NCI-H226 (cell line): ENCODE measurements around the gene HOXC9.
A peak's percentile ranks its signal among the peaks of the same experiment; 100 is the strongest.

Source experiments
- DNase-seq: peaks from one replicate; pipeline ENCODE4 v3.0.0-alpha.2; 2015

The HOXC9 gene

DNA sequence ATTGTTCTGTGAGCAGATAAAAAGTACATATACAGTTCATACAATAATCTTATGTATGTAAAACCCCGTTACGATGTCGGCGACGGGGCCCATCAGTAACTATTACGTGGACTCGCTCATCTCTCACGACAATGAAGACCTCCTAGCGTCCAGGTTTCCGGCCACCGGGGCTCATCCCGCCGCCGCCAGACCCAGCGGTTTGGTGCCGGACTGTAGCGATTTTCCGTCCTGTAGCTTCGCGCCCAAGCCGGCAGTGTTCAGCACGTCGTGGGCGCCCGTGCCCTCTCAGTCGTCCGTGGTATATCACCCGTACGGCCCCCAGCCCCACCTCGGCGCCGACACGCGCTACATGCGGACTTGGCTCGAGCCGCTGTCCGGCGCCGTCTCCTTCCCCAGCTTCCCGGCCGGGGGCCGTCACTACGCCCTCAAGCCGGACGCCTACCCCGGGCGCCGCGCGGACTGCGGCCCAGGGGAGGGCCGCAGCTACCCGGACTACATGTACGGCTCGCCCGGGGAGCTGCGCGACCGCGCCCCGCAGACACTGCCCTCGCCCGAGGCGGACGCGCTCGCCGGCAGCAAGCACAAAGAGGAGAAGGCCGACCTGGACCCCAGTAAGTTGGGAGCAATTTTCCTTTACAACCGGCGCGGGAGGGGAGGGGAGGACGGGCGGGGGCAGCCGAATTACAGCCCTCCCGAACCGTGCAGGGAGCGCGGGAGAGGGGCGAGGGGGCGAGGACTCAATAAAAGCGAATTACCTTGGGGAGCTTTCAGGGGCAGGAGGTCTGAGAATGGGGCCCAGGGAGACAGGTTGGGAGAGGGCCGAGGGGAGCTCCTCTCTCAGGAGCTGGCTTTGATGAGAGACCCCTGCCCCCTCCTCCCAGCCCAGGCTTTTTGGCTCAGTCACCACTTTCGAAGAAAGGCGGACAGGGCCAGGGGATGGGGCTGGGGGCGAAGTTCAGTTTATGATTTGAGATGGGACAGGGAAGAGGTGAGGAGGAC lies at the start of gene HOXC9:
Gene HOXC9, plus strand, starts transcription at position 46 of the 999 bp plus-strand sequence. Its CDS starts 28 bp downstream, at position 74.
- peak; percentile 11 for DNase-seq

DNA sequence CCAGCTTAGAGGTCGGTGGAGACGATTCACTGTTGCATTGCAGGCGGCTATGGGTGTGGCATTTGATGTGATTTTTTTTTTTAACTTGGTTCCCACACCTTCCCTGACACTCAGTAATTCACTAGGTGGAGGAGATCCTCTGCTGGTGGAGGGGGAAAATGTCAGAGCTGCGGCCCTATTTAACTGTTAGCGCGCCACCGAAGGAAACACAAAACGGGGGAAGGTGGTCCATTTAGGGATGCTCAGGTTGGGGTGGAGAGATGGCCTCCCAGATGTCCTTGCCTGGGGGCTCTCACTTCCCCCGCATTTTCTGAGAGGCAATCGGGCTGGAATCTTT lies 49.6 kb upstream of the HOXC9 start:
- DNase-seq, result no peak

DNA sequence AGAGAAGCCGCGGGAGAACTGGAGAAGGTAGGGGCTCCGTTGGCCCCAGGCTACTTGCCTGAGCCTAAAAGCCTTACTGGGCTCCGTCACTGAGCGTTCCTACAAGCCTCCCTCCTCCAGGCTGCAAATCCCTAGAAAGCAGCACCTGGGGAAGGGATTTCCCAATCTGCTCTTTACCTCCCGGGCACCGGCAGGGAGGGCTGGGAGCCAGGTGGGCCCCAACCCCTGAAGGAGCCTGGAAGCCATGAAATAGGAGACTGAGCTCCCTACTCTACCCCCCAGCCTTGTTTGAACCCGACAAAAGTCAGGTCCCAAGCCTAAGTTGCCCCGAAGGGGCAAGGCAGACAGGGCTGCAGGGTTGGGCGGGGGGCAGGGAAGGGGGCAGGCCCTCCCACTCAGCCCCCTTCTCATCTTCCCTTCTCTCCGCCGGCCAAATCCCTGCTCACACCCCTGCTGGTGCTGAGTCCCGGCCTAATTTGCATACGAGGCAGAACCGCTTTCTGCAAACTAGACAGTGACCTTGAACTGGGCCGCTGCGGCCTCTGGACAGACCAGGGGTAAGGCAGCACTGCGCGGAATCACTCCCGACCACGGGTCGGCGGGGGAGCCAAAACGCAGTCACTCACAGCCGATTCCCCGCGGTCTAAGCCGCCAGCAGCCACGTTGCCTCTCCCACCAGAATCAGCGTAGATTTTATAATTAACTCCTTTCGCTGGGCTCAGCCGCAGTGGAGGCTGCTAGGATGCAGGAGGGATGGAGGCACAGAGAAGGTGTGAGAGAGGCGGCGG lies 49.0 kb upstream of the HOXC9 start:
- no peak for DNase-seq

DNA sequence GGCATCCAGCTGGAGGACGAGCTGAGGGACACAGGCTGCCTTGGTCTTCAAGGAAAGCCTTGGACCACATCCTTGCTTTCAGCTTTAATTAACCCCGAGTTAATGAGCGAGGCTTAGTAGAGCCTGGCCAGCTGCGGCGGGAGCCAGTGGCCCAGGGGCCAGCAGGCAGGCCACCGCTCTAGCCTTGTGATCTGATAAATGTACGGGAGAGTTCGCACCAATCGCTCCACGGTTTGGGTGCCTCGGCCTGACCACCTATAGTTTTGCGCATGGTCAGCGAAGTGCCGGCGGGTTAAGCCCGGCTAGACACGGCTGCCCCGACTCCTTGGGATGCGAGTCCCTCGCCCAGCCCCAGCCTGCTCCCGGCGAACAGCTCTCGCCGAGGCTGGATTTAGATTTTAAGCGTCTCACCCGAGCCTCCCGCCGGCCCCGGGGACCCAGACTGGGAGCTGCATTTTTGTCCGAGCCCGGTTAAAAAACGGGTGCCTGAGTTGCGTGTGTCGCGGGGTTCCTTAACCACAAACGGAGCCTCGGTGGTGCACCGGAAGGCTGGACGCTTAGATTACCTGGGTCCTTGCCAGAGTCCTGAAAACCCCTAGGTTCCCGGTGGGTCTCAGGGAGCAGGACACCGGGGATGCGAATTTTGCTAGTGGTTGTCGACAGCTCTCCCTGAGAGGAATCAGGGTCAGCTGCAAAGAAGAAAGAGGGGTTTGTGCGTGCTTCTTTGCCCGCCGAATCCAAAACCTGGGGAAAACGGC lies 48.2 kb upstream of the HOXC9 start:
- no peak for DNase-seq

DNA sequence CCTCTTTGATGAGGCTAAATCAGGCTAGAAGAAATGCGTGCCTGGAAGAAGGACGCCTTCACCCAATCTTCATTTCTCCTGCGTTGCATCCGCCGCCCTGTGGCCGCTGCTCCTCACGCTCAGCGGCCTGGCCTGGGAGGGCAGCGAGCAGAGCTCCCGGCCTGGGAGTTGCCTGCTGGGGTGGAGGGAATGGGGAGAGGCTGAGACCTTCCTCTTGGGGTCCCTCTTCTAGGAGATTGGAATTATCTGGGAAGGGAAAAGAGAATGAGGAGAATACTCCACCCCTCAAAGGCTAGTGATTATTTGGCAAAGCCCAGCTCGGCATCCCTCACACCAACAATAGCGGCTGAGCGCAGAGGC lies 47.6 kb upstream of the HOXC9 start:
- DNase-seq, result no peak

DNA sequence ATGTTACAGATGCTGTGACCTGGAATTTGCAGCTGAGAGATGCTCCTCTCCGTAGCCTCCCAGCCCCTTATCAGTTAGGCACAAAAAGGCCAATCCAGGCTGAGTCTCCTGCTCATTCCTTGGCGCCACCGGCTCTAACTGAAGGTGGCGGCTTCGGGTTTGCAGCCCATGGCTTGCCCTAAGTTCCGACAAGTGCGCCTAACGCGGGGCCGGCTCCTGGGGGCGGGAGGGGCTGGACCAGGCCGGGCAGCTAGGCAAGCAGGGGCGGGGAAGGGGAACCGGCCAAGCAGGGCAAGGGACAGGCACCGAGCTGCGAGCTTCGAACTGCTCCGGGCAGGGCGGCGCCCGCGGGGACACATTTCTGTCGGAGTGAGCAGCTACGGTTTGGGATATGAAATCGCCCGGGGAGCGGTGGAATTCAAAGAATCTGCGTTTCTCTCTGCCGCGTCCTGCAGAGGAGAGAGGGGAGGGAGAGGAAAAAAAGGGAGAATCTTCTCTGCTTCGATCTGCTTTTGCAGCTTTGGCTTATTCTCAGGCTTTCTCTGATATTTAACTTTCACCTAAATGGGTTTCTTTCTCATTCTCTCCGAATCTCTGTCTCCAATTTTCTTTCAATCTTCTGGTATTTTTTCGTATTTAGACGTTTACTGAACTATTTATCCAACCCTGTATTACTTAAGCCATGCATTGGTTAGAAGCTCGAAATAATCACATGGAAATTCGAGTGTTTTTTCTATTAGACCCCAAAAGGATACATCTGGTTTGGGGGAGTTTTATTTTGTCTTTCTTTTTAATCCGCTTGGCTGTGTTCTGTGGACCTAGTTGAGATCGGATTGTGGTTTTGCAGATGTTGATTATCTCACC lies 46.9 kb upstream of the HOXC9 start:
- peak; percentile 52 for DNase-seq

DNA sequence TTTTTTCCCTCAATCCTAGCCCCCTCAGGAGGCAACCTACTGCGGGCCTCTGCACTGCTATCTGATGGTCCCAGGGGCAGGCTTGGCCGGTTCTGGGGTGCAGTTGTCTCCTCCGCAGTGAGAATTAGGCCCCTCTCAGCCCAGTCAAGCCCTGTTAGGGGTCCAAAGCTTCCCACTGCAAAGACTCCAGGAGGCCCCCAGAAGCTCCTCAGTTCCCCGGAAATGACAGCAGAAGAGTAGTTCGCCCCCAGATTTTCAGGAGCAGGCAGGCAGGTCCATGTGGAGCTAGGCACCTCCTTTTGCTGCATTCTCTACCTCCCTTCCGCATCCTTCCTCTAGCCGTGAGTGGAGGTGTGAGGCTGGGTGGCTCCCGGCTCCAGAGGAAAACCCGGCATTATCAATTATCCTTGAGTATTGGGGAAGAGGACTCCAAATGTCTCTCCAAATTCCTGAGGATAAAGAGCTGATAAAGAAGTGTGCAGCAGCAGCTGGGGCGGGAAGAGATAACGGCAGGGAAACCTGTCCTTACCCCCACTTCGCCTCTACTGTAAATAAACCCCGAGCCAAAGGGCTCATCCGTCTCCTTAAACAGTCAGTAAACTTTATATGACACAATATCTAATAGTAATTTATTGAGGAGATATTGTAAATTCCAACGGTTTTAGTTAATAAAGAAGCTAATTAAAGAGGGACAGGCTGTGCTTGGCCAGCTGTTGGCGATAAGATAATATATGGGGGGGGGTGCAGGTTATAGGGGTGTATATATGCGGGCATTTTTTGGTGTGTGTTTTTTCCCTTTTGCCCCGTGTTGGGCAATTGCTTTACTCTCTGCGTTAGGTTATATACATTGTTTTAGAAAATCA lies 45.9 kb upstream of the HOXC9 start:
- no peak for DNase-seq

DNA sequence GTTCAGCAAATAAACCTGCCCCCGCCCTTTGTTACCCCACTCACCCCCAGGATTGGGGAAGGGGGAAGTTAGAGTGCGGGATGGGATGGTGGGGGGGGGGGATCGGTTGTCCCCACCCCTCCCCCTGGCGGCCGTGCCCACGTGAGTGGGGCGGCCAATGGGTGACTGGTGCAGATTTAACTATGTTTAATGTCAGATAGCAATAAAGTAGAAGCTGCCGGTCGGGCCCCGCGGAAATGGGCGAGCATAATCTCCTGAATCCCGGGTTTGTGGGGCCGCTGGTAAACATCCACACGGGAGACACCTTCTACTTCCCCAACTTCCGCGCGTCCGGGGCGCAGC lies 45.3 kb upstream of the HOXC9 start, which contains the start of gene HOXC12:
Gene HOXC12, plus strand, starts transcription at position 210 of the 342 bp plus-strand sequence. Its CDS starts 27 bp downstream, at position 237.
- no peak for DNase-seq

DNA sequence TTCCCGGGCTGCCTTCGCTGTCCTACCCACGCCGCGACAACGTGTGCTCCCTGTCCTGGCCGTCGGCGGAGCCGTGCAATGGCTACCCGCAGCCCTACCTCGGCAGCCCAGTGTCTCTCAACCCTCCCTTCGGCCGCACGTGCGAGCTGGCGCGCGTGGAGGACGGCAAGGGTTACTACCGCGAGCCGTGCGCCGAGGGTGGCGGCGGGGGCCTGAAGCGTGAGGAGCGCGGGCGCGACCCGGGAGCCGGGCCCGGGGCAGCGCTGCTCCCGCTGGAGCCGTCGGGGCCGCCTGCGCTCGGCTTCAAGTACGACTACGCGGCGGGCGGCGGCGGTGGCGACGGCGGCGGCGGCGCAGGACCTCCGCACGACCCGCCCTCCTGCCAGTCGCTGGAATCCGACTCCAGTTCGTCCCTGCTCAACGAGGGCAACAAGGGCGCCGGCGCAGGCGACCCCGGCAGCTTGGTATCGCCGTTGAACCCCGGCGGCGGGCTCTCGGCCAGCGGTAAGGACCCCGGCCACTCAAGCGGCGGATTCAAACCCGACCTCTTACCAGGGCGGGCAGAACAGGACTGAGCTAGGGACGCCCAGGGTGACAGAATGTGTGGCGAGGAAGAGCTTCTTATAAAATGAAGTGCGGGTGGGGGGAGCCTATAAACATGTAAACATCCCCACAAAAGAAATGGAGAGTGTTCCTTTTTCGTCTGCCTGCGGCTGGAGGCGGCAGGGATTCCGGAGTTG lies 44.8 kb upstream of the HOXC9 start:
- no peak for DNase-seq

DNA sequence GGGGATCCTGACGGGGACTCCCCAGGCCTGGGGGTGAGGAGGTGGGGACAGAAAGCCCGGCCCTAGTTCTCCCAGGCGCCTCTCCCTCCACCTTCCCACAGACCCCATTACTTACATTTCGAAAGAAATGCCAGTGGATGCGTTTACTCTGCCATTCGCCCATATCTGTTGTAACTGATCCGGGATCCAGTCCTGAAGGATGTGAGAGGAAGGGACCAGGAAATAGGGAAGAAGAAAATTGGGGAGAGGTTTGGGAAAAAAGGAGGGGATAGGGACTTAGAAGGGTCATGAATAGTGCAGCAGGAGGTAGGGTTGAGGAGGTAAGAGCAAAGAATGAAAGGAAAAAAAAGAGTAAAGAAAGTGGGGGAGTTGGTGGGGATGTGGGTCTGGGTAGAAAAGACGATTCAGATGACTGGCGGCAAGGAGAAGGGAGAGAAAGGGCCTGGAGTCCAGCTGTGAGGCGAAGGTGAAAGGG lies 44.1 kb upstream of the HOXC9 start:
- no peak for DNase-seq

DNA sequence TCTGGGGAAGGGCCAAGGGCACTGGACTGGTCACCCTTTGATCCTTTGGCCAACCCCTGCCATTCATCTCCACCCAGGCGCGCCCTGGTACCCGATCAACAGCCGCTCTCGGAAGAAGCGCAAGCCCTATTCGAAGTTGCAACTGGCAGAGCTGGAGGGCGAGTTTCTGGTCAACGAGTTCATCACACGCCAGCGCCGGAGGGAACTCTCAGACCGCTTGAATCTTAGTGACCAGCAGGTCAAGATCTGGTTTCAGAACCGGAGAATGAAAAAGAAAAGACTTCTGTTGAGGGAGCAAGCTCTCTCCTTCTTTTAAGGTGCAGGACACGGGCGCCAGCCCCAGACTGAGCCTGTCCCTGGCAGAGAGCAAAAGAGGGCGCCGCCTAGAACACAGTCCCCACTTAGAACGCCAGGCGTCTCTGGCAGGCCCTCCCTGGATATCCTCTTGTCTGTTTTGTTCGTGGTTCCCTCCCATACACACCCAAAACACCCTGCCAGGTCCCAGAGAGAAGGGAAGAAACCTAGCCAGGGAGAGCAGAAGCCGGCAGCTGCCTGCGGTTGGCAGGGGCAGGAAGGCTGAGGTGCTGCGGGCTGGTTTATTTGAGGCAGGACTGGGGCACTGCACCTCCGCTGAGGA lies 43.6 kb upstream of the HOXC9 start:
- DNase-seq, result no peak

DNA sequence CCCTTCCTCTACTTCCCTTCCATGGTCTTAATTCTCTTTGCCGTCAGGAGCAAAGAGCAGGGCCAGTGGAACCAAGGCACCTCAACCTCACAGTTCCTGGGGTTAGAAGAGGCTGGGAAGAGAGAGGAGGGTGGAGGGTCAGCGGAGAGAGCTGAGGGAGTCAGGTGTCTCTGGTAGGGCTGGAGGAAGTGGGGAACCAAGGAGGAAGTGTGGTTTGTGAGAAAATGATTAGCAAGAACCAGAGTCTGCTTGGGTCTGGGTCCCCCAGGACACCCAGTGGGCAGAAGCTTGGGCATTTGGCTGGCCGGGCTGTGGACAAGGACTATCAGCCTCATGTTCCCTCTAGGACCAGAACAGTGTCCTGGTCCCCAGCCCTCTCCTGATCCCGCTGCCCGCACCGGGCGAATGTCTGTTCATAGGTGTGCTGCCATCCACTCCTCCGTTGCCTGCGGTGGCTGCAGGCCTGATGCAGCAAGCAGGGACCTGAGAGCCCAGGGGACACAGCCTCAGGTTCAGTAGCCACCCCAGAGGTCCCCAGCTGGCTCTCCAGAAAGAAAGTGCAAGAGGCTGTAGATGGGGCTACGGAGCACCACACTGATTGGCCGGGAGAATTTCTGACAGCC lies 42.9 kb upstream of the HOXC9 start:
- DNase-seq, result no peak

DNA sequence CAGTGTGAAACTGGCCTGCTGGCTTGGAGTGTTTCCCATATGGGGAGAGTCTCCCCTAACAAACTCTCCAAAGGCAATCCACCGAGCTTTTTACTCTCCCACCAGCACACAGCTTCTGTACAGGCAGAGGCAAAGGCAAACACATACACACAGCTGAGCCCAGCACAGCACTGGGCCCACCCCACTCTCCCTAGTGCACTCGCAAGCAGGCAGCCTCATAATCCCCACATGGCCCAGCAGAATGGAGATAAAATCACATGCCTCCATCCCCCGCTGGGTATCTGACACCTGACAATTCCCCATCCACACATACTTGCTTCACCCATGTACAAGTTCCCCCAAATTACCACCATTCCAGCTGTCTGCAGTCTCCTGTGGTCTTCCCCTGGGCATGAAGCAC lies 41.8 kb upstream of the HOXC9 start:
- DNase-seq, result no peak

DNA sequence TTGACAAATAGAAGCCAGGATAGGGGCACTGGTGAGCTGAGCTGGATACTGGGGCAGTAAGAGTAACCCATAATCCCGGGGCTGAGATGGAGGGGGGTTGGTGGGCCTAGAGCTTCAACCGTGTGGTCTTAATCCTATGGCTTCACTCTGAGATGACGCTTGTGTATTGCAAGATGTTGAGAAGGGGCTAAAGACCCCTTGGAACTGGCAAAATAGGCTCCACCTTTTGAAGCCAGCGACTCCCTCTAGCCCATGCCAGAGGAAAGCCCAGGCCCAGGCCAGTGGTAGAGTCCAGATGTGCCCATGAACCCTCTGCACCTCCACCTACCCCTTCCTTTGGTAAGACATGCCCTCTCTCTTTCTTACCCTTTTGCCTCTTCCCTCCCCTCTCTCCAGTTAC lies 40.6 kb upstream of the HOXC9 start:
- DNase-seq, result no peak

DNA sequence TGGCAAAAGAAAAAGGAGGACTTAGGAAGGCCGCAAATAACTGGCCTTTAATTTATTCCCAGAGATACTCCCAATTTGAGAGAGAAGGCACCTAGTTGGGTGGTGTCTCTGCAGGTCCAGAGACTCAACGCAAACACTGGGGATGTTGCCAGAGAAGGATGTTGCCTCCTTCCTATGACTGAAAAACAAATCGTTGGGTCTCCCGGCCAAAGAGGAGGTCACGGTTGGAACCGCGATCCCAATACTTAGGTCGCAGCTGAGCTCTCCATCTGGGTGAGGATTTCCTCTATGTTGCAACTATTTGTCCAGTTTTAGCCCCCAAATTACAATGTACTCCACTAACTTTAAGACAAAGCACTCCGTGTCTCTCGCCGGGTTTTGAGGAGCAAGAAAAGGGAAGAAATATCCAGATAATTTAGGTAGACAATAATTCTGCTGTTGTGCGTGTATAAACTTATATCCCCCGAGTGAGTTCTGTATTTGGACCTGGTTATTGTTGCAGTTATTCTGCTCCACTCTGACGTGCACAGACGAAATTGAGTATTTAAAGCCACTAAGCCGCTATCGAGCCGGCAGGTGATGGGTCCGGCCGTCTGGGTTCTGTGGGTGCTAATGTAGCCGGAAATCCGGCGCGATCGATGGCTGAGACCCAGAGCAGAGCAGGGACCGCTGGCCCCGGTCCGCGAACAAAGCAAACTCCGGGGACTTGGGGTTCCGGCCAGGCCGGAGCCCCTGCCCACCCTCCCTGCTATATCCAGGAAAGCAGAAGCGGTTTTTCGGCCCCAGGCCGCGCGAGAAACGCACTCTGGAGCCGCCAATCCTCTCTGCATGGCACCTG lies 39.6 kb upstream of the HOXC9 start:
- no peak for DNase-seq

DNA sequence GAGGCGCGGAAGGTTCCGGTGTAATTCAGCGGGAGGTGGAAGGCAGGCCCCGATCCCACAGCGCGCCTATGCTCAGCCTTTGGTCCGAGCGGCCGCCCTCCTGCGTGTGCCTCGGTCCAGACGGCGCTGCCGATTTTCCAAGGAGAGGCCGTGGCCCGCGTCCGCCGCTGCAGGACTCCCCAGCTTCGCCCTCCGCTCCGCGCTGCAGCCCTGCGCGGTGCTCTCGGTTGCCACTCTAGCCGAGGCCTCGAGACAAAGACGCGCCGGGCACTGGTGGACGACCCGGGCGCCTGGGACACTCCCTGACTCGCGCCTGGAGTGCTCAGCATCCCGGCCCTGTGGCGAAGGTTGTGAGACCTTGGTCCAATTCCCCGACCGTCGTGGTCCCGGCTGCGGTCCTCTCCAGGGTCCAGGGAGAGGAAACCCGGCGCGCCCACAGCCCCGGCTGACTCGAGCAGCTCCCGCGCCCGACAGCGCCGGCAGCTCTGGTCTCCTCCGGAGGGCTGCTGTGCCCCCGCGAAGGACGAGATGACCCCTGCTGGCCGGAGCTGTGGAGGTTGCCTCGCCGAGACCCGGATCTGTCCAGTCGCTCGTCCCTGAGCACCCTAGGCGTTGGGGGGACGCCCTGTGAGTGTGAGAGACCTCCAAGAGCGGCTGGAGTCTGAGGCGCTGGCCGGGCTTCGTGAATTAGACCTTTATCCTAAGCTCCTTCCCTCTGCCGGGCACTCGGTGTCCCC lies 38.8 kb upstream of the HOXC9 start:
- DNase-seq, result no peak

DNA sequence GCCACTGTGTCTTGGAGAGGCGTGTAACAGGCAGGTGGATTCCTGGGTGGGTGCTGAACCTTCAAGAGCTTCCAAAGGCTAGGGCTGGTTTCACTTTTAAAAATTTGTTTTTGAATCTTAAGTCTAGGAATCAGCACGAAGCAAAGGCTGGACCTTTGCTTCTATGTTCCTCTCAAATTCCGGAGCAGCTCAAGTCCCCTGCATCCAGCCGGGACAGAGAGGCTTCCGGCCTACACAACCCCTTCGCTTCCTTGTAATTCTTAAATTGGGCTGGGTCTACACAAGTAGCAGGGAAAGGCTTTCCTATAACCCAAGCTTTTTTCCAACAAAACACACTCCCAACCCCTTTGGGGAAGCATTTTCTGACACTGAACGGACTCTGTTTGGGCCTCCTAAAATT lies 37.0 kb upstream of the HOXC9 start:
- DNase-seq, result no peak
